Measurements from ENCODE around the gene KLHL29.

- TF ChIP-seq, protein P1, sequence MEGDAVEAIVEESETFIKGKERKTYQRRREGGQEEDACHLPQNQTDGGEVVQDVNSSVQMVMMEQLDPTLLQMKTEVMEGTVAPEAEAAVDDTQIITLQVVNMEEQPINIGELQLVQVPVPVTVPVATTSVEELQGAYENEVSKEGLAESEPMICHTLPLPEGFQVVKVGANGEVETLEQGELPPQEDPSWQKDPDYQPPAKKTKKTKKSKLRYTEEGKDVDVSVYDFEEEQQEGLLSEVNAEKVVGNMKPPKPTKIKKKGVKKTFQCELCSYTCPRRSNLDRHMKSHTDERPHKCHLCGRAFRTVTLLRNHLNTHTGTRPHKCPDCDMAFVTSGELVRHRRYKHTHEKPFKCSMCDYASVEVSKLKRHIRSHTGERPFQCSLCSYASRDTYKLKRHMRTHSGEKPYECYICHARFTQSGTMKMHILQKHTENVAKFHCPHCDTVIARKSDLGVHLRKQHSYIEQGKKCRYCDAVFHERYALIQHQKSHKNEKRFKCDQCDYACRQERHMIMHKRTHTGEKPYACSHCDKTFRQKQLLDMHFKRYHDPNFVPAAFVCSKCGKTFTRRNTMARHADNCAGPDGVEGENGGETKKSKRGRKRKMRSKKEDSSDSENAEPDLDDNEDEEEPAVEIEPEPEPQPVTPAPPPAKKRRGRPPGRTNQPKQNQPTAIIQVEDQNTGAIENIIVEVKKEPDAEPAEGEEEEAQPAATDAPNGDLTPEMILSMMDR (IDR thresholded peaks at IDR 0.05; ENCODE audit: borderline replicate concordance, extremely low read depth, low read length, poor library complexity, severe bottlenecking): no peak
- TF ChIP-seq EZH2 (IDR thresholded peaks at IDR 0.05; ENCODE audit: borderline replicate concordance, low read depth, low read length, severe bottlenecking): no peak
These were observed 149.8 kb downstream of the KLHL29 start for GRCh38 chr2:23534771-23535170.

Data from DND-41 (cell line).